ENCODE measurements around the gene UNC119.
"Not testable (repeated sequence)": the region's sequence is repeated elsewhere in the genome, so short reads cannot be mapped to it uniquely, and the experiment has no call there.

The UNC119 gene

DNA sequence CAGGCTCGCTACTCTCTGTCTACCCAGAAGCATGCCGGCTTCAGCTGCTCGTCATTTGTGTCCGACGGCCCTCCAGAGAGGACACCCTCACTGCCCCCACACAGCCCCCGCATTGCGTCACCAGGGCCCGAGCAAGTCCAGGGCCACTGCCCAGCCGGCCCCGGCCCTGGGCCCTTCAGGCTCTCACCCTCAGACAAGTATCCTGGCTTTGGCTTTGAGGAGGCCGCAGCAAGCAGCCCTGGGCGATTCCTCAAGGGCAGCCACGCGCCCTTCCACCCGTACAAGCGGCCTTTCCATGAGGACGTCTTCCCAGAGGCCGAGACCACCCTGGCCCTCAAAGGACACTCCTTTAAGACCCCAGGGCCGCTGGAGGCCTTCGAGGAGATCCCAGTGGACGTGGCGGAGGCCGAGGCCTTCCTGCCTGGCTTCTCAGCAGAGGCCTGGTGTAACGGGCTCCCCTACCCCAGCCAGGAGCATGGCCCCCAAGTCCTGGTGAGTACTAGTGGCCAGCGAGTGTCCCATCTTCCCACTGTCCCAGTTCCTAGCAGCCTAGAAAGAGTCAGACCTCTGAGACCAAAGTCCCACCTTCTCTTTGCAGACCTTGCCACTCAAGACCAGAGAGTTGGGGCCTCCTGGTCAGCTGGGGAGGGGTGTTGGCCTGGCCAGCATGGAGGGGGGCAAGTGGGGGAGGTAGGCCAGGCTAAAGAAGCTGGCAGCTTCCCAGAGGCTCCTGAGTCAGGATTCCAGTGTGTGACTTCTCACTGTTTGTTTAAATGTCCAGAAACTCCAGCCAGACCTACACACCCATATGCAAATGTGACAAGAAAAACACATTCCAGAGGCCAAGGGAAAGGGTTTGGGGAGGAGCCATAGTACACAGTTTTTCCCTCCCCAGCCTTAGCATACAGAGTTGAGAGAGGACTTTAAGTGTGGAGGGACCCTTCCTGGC is 27.7 kb downstream of the UNC119 start:
- no peak for TF ChIP-seq TCF4 (CRISPR knock-in tag; IDR thresholded peaks at IDR 0.05; ENCODE audit: borderline replicate concordance)
- TF ChIP-seq ZC3H10 (CRISPR knock-in tag; IDR thresholded peaks at IDR 0.05), result no peak
- TF ChIP-seq ZFP3 (CRISPR knock-in tag; IDR thresholded peaks at IDR 0.05), result no peak
- no peak for TF ChIP-seq ESRRG (CRISPR knock-in tag; IDR thresholded peaks at IDR 0.05)
- TF ChIP-seq ZFP30 (CRISPR knock-in tag; IDR thresholded peaks at IDR 0.05), result no peak
- no peak for TF ChIP-seq ZNF565 (CRISPR knock-in tag; conservative IDR thresholded peaks at IDR 0.05; ENCODE audit: low read depth)
- TF ChIP-seq, protein P1, sequence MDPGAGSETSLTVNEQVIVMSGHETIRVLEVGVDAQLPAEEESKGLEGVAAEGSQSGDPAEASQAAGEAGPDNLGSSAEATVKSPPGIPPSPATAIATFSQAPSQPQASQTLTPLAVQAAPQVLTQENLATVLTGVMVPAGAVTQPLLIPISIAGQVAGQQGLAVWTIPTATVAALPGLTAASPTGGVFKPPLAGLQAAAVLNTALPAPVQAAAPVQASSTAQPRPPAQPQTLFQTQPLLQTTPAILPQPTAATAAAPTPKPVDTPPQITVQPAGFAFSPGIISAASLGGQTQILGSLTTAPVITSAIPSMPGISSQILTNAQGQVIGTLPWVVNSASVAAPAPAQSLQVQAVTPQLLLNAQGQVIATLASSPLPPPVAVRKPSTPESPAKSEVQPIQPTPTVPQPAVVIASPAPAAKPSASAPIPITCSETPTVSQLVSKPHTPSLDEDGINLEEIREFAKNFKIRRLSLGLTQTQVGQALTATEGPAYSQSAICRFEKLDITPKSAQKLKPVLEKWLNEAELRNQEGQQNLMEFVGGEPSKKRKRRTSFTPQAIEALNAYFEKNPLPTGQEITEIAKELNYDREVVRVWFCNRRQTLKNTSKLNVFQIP (CRISPR knock-in tag; IDR thresholded peaks at IDR 0.05; ENCODE audit: borderline replicate concordance, low read depth), result no peak
- TF ChIP-seq BACH2 (CRISPR knock-in tag; IDR thresholded peaks at IDR 0.05; ENCODE audit: borderline replicate concordance), result no peak
- no peak for TF ChIP-seq SNAI2 (CRISPR knock-in tag; IDR thresholded peaks at IDR 0.05)

GRCh38 chr17:28523876-28524275 is 28.5 kb downstream of the UNC119 start:
- TF ChIP-seq ZFP30 (CRISPR knock-in tag; IDR thresholded peaks at IDR 0.05), result no peak
- no peak for TF ChIP-seq TCF4 (CRISPR knock-in tag; IDR thresholded peaks at IDR 0.05; ENCODE audit: borderline replicate concordance)
- TF ChIP-seq ZC3H10 (CRISPR knock-in tag; IDR thresholded peaks at IDR 0.05), result no peak
- TF ChIP-seq, protein P2, sequence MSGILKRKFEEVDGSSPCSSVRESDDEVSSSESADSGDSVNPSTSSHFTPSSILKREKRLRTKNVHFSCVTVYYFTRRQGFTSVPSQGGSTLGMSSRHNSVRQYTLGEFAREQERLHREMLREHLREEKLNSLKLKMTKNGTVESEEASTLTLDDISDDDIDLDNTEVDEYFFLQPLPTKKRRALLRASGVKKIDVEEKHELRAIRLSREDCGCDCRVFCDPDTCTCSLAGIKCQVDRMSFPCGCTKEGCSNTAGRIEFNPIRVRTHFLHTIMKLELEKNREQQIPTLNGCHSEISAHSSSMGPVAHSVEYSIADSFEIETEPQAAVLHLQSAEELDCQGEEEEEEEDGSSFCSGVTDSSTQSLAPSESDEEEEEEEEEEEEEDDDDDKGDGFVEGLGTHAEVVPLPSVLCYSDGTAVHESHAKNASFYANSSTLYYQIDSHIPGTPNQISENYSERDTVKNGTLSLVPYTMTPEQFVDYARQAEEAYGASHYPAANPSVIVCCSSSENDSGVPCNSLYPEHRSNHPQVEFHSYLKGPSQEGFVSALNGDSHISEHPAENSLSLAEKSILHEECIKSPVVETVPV (CRISPR knock-in tag; IDR thresholded peaks at IDR 0.05), result no peak
- TF ChIP-seq ZNF8 (CRISPR knock-in tag; IDR thresholded peaks at IDR 0.05), result no peak
- no peak for TF ChIP-seq ZNF565 (CRISPR knock-in tag; conservative IDR thresholded peaks at IDR 0.05; ENCODE audit: low read depth)
- no peak for TF ChIP-seq GLIS3 (CRISPR knock-in tag; IDR thresholded peaks at IDR 0.05)
- TF ChIP-seq, protein P3, sequence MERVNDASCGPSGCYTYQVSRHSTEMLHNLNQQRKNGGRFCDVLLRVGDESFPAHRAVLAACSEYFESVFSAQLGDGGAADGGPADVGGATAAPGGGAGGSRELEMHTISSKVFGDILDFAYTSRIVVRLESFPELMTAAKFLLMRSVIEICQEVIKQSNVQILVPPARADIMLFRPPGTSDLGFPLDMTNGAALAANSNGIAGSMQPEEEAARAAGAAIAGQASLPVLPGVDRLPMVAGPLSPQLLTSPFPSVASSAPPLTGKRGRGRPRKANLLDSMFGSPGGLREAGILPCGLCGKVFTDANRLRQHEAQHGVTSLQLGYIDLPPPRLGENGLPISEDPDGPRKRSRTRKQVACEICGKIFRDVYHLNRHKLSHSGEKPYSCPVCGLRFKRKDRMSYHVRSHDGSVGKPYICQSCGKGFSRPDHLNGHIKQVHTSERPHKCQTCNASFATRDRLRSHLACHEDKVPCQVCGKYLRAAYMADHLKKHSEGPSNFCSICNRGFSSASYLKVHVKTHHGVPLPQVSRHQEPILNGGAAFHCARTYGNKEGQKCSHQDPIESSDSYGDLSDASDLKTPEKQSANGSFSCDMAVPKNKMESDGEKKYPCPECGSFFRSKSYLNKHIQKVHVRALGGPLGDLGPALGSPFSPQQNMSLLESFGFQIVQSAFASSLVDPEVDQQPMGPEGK (CRISPR knock-in tag; IDR thresholded peaks at IDR 0.05; ENCODE audit: borderline replicate concordance), result no peak
- no peak for TF ChIP-seq ZNF70 (CRISPR knock-in tag; IDR thresholded peaks at IDR 0.05)
- no peak for TF ChIP-seq ZFP3 (CRISPR knock-in tag; IDR thresholded peaks at IDR 0.05)
- no peak for ATAC-seq

More for the DNA sequence above, 27.7 kb downstream of the UNC119 start:
- ATAC-seq, result no peak

DNA sequence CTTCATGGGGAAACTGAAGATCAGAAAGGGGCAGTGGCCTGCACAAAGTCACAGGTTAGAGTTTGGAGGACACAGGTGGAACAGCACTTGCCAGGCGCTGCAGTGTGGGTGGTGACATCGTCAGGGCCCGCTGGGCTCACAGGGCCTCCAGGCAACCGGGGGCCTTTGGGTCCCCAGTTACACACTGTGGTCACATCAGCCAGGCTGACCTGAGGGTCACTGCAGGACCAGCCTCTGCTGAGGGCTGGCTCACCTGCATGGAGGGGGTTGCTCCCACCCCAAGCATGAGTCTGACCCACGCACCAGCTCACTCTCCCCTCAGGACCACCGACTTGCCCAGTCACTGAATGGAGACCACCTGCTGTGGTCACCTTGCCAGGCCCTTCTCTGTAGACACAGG is 29.2 kb downstream of the UNC119 start:
- no peak for TF ChIP-seq ESRRG (CRISPR knock-in tag; IDR thresholded peaks at IDR 0.05)
- no peak for TF ChIP-seq PPARA (CRISPR knock-in tag; IDR thresholded peaks at IDR 0.05; ENCODE audit: borderline replicate concordance)
- TF ChIP-seq, protein P1 (CRISPR knock-in tag; IDR thresholded peaks at IDR 0.05; ENCODE audit: borderline replicate concordance, low read depth), result no peak
- TF ChIP-seq ZNF70 (CRISPR knock-in tag; IDR thresholded peaks at IDR 0.05), result no peak
- no peak for ATAC-seq

- not testable (repeated sequence) for ATAC-seq
These were observed 30.1 kb downstream of the UNC119 start for GRCh38 chr17:28522281-28522680.

- TF ChIP-seq TSHZ2 (CRISPR knock-in tag; IDR thresholded peaks at IDR 0.05) (no peak), PPARA (CRISPR knock-in tag; IDR thresholded peaks at IDR 0.05; ENCODE audit: borderline replicate concordance) (no peak), ZNF8 (CRISPR knock-in tag; IDR thresholded peaks at IDR 0.05) (no peak), GLIS3 (CRISPR knock-in tag; IDR thresholded peaks at IDR 0.05) (no peak), ARNTL (CRISPR knock-in tag; IDR thresholded peaks at IDR 0.05; ENCODE audit: borderline replicate concordance, low read depth) (no peak), ZFP3 (CRISPR knock-in tag; IDR thresholded peaks at IDR 0.05) (no peak), ISL1 (CRISPR knock-in tag; IDR thresholded peaks at IDR 0.05) (no peak)
- TF ChIP-seq, protein P2 (CRISPR knock-in tag; IDR thresholded peaks at IDR 0.05), result no peak
- no peak for ATAC-seq
These were observed 30.9 kb downstream of the UNC119 start for GRCh38 chr17:28521311-28522085.

Measured in SK-N-SH treated with all-trans-retinoic acid at 6 μM for 48 hours (cell line).